ENCODE measurements around the gene DNAJC25.

DNAJC25 gene

DNA sequence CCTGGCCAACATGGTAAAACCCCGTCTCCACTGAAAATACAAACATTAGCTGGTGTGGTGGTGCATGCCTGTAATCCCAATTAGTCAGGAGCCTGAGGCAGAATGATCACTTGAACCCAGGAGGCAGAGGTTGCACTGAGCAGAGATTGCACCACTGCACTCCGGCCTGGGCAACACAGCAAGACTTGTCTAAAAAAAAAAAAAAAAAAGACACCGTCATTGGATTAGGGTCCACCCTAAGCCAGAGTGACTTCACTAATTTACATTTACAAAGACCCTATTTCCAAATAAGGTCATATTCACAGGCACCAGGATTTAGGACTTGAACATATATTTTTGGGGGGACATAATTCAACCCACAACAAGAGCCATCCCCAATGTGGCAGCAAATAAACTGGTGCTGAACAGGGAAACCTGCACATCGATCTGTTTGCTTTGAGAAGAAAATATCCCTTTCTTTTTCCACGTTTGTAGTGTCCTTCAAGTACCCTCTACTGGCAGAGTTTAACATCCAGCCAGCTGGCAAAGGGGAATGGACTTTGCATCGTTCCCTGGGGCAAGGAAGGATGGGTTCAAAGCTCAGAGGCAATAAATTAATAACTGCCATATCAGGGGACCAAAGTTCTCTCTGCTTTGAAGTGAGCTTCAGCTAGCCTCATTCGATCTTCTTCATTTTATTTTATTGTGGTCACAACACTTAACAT is 3.7 kb upstream of the DNAJC25 start:
- DNase-seq (ENCODE audit: low read depth) = no peak

GRCh38 chr9:111628411-111628810 is 2.7 kb upstream of the DNAJC25 start:
- DNase-seq (ENCODE audit: low read depth) = no peak

- DNase-seq (ENCODE audit: low read depth) = no peak
These were observed 761 bp upstream of the DNAJC25 start for GRCh38 chr9:111630182-111630963.

DNA sequence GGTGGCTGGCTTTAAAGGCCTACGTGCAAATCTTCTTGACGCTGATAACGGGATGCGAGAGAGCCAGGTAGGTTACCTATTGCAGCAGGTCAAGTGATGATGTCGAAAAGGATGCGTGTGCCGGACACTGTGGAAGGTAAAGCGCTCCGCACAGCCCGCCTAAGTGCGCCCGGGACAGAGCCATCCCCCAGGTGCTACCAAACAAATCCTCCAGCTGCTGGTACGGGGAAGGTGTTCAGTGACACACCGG is 245 bp upstream of the DNAJC25 start:
- no peak for DNase-seq (ENCODE audit: low read depth)

- no peak for DNase-seq (ENCODE audit: low read depth)
These were observed 926 bp downstream of the DNAJC25 start for GRCh38 chr9:111632060-111632459.

- DNase-seq (ENCODE audit: low read depth) = no peak
These were observed 1.7 kb downstream of the DNAJC25 start for GRCh38 chr9:111632695-111633388.

GRCh38 chr9:111633389-111633736 is 2.2 kb downstream of the DNAJC25 start:
- DNase-seq (ENCODE audit: low read depth) = no peak

- DNase-seq (ENCODE audit: low read depth) = no peak
These were observed 3.7 kb downstream of the DNAJC25 start for GRCh38 chr9:111634860-111635259.

- no peak for DNase-seq (ENCODE audit: low read depth)
These were observed 6.4 kb downstream of the DNAJC25 start for GRCh38 chr9:111637421-111637950.

DNA sequence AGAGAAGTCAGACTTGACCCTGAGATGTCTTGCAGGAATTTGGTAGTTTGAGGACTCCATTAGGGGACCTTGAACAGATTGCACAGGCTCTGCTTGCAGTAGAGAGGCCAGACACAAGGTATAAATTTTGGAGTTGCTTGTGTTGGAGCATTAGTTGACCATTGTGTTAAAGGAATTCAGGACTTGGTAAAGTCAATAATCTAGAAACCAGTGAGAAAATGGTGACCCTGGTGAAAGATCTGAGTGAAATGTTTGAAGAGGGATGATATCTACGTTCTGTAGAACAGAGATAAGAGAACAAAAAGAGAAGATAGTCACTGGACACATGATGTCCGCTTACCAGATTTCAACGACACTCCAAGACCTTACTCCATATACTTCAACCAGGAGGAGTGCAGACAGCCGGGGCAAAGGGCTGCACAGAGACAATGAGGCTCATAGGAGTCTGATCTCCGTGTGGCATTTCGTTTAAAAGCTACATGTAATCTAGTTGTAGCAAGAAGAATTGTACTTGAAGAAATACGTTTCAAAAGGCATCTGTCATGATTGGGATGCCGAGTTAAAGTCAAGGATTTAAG is 13.2 kb downstream of the DNAJC25 start:
- no peak for DNase-seq (ENCODE audit: low read depth)

- no peak for DNase-seq (ENCODE audit: low read depth)
These were observed 14.7 kb downstream of the DNAJC25 start for GRCh38 chr9:111645806-111646205.

DNA sequence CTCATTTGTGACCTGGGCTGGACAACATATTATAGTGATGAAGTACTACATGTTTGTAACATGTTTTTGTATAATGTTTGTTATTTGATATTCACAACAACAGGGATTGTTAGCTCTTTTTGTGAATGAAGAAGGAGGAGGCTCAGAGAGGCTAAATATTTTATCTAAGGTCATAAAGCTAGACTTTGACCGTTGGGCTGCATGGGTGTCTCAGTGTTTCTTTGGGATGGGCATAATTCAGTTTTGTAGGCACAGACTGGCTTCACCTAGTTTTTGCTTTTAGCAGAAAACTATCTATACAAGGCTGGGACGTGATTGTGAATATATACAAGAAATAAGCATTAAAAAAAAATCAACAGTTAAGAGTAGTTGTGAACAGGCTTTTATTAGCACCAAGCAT is 15.3 kb downstream of the DNAJC25 start:
- DNase-seq (ENCODE audit: low read depth) = no peak

DNA sequence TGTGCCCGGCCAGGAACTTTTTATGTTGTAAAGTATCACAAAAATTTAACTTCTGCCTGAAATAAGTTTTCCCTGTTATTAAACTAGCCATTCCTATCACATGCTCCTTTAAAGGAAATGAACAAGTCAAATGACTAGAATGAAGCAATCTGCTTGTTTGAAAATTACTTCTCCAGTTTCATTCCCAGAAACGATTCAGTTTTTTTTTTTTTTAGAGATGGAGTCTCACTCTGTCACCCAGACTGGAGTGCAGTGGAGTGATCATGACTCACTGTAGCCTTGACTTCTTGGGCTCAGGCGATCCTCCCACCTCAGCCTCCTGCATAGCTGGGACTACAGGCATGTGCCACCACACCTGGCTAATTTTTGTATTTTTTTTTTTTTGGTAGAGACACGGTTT is 16.9 kb downstream of the DNAJC25 start:
- no peak for DNase-seq (ENCODE audit: low read depth)

- no peak for DNase-seq (ENCODE audit: low read depth)
These were observed 17.9 kb downstream of the DNAJC25 start for GRCh38 chr9:111649016-111649415.

DNA sequence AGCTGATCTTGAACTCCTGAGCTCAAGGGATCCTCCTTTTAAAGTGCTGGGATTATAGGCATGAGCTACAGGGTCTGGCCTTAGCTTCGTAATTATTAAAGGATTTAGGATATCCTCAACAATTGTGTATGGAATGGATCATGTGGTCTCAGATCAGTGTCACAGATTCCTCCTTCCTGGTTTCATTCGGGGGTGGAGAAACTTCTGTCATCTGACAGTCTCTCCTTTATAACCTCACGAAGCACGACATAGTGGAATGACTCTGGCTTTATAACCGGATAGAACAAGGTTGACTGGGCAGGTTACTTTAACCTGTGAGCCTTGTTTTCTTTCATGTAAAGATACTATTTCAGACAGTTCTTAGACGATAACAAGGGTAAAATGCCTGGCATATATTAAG is 25.9 kb downstream of the DNAJC25 start:
- no peak for DNase-seq (ENCODE audit: low read depth)

DNA sequence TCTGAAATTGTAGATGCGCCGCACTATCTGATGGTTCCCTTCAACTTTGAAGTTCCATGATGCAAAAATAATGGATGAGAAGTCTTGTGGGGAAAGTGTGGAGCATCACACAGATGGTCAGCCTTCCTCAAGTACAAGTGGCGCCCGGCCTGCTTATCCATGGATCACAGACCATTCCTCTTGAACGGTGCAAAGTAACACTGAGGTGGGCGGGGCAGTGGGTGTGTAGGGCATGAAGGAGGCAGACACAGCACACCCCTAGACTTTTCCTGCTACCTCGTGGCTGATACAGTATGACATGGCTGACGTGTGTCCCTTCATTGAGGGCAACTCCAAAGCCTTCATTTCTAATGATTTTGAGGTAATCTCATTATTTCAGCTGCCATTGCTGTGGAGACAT is 27.8 kb downstream of the DNAJC25 start:
- DNase-seq (ENCODE audit: low read depth) = no peak

DNA sequence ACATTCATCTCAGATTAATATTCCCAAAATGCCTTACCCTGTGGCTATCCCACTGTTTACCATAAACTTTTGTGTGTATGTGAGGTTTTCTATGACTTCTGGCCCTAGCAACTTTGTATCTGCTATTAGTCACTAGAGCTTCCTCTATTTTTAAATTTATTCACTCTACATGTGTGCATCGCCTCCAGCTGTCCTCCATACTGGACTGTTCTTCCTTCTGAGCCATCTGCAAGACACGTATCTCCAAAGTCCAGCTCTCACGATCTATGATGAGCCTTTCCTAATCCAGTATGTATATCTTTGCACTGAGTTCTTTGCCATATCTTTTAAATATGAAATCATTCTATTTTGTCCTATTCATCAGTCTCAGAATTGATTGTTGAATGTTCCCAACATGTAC is 28.6 kb downstream of the DNAJC25 start:
- no peak for DNase-seq (ENCODE audit: low read depth)

DNA sequence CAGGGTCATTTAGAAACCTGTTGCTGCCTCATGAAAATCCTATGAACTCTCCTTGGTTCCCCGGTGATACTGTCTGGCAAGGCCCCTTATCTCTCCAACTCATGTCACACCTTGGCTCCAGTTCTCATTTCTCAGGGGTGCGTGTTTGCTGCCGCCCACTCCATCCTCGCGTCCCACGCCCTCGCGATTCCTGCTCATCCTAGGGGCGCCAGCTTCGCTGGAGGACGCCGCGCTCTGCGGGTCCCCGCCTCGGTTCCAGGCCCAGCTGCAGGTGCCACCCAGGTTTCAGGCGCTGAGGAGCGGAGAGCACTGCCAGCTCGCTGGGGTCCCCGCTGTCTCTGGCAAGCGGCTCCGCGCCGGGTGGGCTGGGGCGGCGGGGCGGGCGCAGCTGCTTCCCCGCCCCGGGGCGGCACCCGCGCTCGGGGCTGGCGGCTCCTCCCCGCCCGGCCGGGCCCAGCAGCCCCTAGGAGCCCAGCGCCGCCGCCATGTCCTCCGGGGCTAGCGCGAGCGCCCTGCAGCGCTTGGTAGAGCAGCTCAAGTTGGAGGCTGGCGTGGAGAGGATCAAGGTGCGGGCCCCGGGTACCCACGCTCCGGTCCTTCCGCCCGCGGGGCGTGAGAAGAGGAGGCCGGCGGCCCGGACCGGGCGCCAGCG is 30.1 kb downstream of the DNAJC25 start, which contains the start of gene GNG10:
Gene GNG10 (plus strand): TSS at position 456 of the 652 bp plus-strand sequence. CDS start 30 bp downstream, at position 486.
- peak; percentile 54 for DNase-seq (ENCODE audit: low read depth)

GRCh38 chr9:111661802-111662521 is 30.8 kb downstream of the DNAJC25 start:
- no peak for DNase-seq (ENCODE audit: low read depth)

- no peak for DNase-seq (ENCODE audit: low read depth)
These were observed 31.6 kb downstream of the DNAJC25 start for GRCh38 chr9:111662576-111663300.

All from T follicular helper cell (primary cell).